Activated T-helper 1 cell treated with anti-CD3 and anti-CD28 coated beads, Interleukin-12 subunit alpha, Interleukin-12 subunit beta, Interleukin-2, Interleukin-4 antibody, amounts not matched to agents 30 ng/mL and 10 ng/mL and 1 ng/mL, durations not matched to agents 14 hours and 24 hours and 36 hours (primary cell): ENCODE measurements around the gene ITPK1. TPM values are rescaled to one million over a fixed set of nuclear protein-coding genes. Genes with fewer than 3 reads are reported as not detected.

Source experiments
- DNase-seq: peaks from one replicate; pipeline ENCODE4 v3.0.0; 2021; ENCODE audit warnings: low spot score
- H3K27ac Mint-ChIP-seq: one replicate; pipeline ENCODE4 v1.8.0; 2021; ENCODE audit warnings: mild to moderate bottlenecking, mixed read lengths
- H3K27me3 Mint-ChIP-seq: one replicate; pipeline ENCODE4 v1.8.0; 2022; ENCODE audit warnings: mild to moderate bottlenecking, moderate library complexity, mixed read lengths; ENCODE audit not compliant: insufficient read depth
- H3K36me3 Mint-ChIP-seq: one replicate; pipeline ENCODE4 v1.8.0; 2021; ENCODE audit warnings: low read depth, mixed read lengths
- H3K4me1 Mint-ChIP-seq: one replicate; pipeline ENCODE4 v1.8.0; 2021; ENCODE audit warnings: low read depth, mixed read lengths
- H3K4me3 Mint-ChIP-seq: one replicate; pipeline ENCODE4 v1.8.0; 2021; ENCODE audit warnings: mild to moderate bottlenecking, moderate library complexity, mixed read lengths
- H3K9me3 Mint-ChIP-seq: one replicate; pipeline ENCODE4 v1.8.0; 2021; ENCODE audit warnings: mixed read lengths
- intact Hi-C: fragments of 100-400 bp; cut with micrococcal nuclease; formaldehyde crosslinking; loops from one replicate; pipeline ENCODE4 v1.15.1; 2024
- total RNA-seq: library from RNA; stranded (reverse); gene quantifications from 2 replicates; pipeline ENCODE4 v1.2.3, GENCODE V29; 2022

ITPK1 gene
- total RNA-seq, 1 donor from 2014 or later = 71.0 TPM

DNA sequence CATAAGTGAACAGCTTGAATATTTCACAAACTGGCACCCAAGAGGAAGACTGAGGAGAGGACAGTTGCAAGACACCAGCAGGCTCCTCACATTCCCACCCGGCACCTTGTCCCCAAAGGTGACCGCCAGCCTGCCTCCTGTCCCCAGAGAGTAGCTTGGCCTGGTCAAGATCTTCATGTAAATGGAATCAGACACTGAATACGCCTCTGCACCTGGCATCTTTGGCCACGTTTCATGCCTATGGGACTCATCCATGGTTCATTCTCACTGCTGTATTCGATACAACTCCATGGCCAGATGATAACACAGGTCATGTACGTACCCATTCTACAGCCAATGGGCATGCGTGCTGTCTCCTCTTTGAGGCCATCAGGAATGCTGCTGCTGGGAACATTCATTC is 60.8 kb downstream of the ITPK1 start:
- H3K9me3 Mint-ChIP-seq = no peaks in the 10 kb centered on the region

GRCh38 chr14:93054006-93054405 is 61.7 kb downstream of the ITPK1 start:
- DNase-seq = no peak
- no peak overlapping the region for H3K4me3 Mint-ChIP-seq
- intact Hi-C loops = no loop called here
- peaks cover 8% of the 10 kb centered on the region for H3K36me3 Mint-ChIP-seq
- no peak overlapping the region for H3K27ac Mint-ChIP-seq
- no peaks in the 10 kb centered on the region for H3K9me3 Mint-ChIP-seq
- H3K4me1 Mint-ChIP-seq = peaks cover 4% of the 10 kb centered on the region
- no peaks in the 10 kb centered on the region for H3K27me3 Mint-ChIP-seq

More for the DNA sequence above, 60.8 kb downstream of the ITPK1 start:
- DNase-seq = no peak
- Mint-ChIP-seq H3K4me3 (no peak overlapping the region), H3K27ac (no peak overlapping the region), H3K27me3 (no peaks in the 10 kb centered on the region), H3K36me3 (peaks cover 3% of the 10 kb centered on the region), H3K4me1 (peaks cover 4% of the 10 kb centered on the region)
- intact Hi-C loops = no loop called here

DNA sequence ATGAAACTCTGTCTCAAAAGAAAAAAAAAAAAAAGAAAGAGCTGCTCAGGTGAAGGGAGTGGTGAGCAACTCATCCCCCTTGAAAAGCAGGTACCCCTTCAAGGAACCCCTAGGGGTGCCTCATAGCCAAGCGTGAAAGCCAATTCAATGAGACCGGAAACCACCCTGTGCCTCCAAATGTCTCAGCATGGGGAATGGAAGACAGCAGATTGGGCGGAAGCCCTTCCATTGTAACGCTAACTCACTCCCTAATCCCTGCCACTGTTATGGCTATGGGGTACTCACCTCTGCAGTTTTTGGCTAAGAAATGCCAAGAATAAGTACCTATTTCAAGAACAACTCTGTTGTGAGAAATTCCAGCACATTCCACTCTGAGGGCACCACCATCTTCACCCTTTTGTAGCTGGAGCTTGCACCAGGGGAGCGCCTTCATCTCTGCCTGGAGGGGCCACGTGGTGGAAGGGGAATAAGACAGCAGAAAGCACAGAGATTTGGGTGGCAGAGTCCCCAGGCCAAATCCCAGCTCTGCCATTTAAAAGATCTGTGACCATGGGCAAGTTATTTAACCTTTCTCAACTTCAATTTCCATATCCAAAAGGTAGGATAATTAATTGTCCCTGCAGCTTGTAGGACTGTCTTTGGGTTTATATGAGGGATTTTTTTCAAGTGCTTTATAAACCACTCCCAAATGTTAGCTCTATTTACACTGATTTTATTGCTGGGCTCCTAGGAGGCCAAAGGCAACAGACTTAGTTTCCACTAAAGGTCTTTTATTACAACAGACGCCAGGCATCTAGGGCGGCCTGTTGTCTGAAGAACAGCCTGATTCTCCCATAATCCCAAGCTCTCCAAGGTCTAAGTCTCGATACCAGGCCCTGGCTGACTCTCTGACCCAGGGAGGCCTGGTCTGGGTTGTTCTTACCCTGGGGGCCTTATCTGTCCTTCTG is 63.9 kb downstream of the ITPK1 start:
- H3K4me1 Mint-ChIP-seq = no peaks in the 10 kb centered on the region
- H3K9me3 Mint-ChIP-seq = no peaks in the 10 kb centered on the region
- no peak overlapping the region for H3K4me3 Mint-ChIP-seq
- intact Hi-C loops = no loop called here
- H3K36me3 Mint-ChIP-seq = peaks cover 8% of the 10 kb centered on the region
- DNase-seq = no peak
- no peak overlapping the region for H3K27ac Mint-ChIP-seq
- no peaks in the 10 kb centered on the region for H3K27me3 Mint-ChIP-seq

DNA sequence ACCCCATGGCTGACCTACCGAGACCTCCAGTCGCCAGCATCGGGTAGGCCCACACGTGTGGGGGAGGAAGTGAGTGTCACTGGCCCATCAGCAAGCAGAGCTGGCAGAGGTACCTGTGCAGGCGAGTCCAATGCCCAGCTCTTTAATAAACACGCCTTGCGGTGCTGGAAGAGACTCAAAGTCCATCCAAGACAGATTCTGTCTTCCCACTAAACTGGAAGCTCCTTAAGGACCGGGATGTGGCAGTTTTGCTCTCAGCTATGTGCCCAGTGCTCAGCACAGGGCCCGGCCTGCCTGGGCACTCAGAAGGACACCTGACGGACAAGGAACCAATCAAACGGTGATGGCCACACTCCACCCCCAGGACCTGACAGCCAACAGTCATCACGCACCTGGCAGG is 65.0 kb downstream of the ITPK1 start:
- no peaks in the 10 kb centered on the region for H3K4me1 Mint-ChIP-seq
- peaks cover 5% of the 10 kb centered on the region for H3K36me3 Mint-ChIP-seq
- intact Hi-C loops = no loop called here
- H3K27ac Mint-ChIP-seq = no peak overlapping the region
- no peak overlapping the region for H3K4me3 Mint-ChIP-seq
- no peak for DNase-seq
- no peaks in the 10 kb centered on the region for H3K9me3 Mint-ChIP-seq
- H3K27me3 Mint-ChIP-seq = peaks cover under 1% of the 10 kb centered on the region

- H3K27me3 Mint-ChIP-seq = peaks cover 2% of the 10 kb centered on the region
- no peak for DNase-seq
- H3K36me3 Mint-ChIP-seq = peaks cover 4% of the 10 kb centered on the region
- no peak overlapping the region for H3K4me3 Mint-ChIP-seq
- intact Hi-C loops = no loop called here
- no peak overlapping the region for H3K27ac Mint-ChIP-seq
- H3K9me3 Mint-ChIP-seq = no peaks in the 10 kb centered on the region
- H3K4me1 Mint-ChIP-seq = no peaks in the 10 kb centered on the region
These were observed 65.8 kb downstream of the ITPK1 start for GRCh38 chr14:93049867-93050331.

DNA sequence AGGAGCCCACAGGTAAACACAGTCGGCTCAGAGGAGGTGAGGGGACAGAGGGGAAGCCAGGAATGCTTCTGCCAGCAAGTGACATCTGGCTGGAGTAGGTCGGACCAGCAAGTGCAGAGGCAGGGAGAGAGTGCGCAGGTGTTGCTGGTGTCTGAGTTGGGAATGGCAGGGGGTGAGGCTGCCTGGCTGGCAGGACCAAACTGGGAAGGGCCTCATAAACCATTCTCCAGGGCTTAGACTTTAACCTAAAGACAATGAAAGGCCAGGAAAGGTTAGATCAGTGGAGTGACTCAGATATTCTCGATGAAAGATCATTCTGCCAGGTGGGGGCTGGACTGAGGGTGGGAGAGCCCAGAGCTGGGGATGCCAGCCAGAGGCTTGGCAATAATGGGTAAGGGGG is 66.4 kb downstream of the ITPK1 start:
- Mint-ChIP-seq H3K4me1 (peaks cover 3% of the 10 kb centered on the region), H3K27ac (peak overlapping the region; percentile 40), H3K4me3 (no peak overlapping the region)

DNA sequence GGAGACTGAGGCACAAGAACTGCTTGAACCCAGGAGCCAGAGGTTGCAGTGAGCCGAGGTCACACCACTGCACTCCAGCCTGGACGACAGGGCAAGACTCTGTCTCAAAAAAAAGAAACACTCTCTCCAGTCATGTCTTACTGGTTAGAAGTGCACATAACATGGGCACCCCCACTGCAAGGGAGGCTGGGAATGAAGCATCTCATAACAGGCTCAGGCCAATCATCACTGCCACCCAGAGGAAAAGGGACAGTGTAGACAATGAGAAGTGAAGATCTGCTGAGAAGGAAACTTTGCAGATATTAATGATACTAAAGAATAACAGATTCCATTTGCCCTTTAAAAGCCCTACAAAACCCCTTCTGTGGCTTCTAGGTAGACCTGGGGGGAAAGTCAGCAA is 66.9 kb downstream of the ITPK1 start:
- DNase-seq = no peak
- intact Hi-C loops = no loop called here
- Mint-ChIP-seq H3K9me3 (no peaks in the 10 kb centered on the region), H3K4me1 (peaks cover 8% of the 10 kb centered on the region), H3K27ac (no peak overlapping the region), H3K36me3 (peaks cover 4% of the 10 kb centered on the region), H3K4me3 (no peak overlapping the region), H3K27me3 (peaks cover 2% of the 10 kb centered on the region)

More for the DNA sequence above, 66.4 kb downstream of the ITPK1 start:
- DNase-seq = no peak
- H3K27me3 Mint-ChIP-seq = peaks cover 2% of the 10 kb centered on the region
- H3K36me3 Mint-ChIP-seq = peaks cover 4% of the 10 kb centered on the region
- intact Hi-C loops = no loop called here
- H3K9me3 Mint-ChIP-seq = no peaks in the 10 kb centered on the region

GRCh38 chr14:93047661-93048060 is 68.1 kb downstream of the ITPK1 start:
- H3K4me3 Mint-ChIP-seq = no peak overlapping the region
- no peak overlapping the region for H3K27ac Mint-ChIP-seq
- H3K4me1 Mint-ChIP-seq = peaks cover 19% of the 10 kb centered on the region
- intact Hi-C loops = no loop called here
- no peak for DNase-seq
- peaks cover 4% of the 10 kb centered on the region for H3K36me3 Mint-ChIP-seq
- no peaks in the 10 kb centered on the region for H3K9me3 Mint-ChIP-seq
- peaks cover 2% of the 10 kb centered on the region for H3K27me3 Mint-ChIP-seq

GRCh38 chr14:93047157-93047556 is 68.6 kb downstream of the ITPK1 start:
- Mint-ChIP-seq H3K9me3 (no peaks in the 10 kb centered on the region), H3K27ac (no peak overlapping the region), H3K4me3 (no peak overlapping the region), H3K27me3 (peaks cover 2% of the 10 kb centered on the region), H3K4me1 (peaks cover 23% of the 10 kb centered on the region), H3K36me3 (peaks cover 4% of the 10 kb centered on the region)
- no peak for DNase-seq
- intact Hi-C loops = no loop called here

GRCh38 chr14:93046705-93047050 is 69.0 kb downstream of the ITPK1 start:
- Mint-ChIP-seq H3K27ac (no peak overlapping the region), H3K4me1 (peaks cover 24% of the 10 kb centered on the region), H3K27me3 (peaks cover 2% of the 10 kb centered on the region)

GRCh38 chr14:93045965-93046704 is 69.6 kb downstream of the ITPK1 start:
- no peaks in the 10 kb centered on the region for H3K9me3 Mint-ChIP-seq
- peaks cover 2% of the 10 kb centered on the region for H3K27me3 Mint-ChIP-seq
- peaks cover 24% of the 10 kb centered on the region for H3K4me1 Mint-ChIP-seq
- H3K4me3 Mint-ChIP-seq = no peak overlapping the region
- intact Hi-C loops = no loop called here
- DNase-seq = no peak
- peaks cover 4% of the 10 kb centered on the region for H3K36me3 Mint-ChIP-seq
- no peak overlapping the region for H3K27ac Mint-ChIP-seq

More at GRCh38 chr14:93046705-93047050, 69.0 kb downstream of the ITPK1 start:
- intact Hi-C loops = no loop called here
- peaks cover 4% of the 10 kb centered on the region for H3K36me3 Mint-ChIP-seq
- DNase-seq = no peak
- no peaks in the 10 kb centered on the region for H3K9me3 Mint-ChIP-seq
- H3K4me3 Mint-ChIP-seq = no peak overlapping the region

DNA sequence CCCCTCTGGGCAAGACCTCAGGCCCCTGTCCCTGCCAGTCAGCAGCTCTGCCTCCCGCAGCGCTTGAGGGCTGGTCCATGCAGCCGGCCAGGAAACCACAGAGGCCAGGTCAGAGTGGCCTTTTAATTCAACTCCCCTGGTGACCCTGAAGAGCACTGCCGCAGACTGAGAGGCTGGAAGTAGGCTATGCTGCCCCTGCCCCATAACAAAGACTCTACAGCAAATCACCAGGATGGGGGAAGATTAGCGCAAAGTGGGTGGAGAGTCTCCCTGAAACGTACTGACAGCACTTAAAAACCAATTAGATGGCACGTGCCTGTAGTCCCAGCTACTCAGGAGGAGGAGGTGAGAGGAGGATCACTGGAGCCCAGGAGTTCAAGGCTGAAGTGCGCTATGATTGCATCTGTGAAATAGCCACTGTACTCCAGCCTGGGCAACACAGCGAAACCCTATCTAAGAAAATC is 70.5 kb downstream of the ITPK1 start:
- Mint-ChIP-seq H3K4me1 (peaks cover 24% of the 10 kb centered on the region), H3K27me3 (peaks cover 2% of the 10 kb centered on the region), H3K4me3 (no peak overlapping the region), H3K27ac (no peak overlapping the region), H3K9me3 (no peaks in the 10 kb centered on the region), H3K36me3 (peaks cover 4% of the 10 kb centered on the region)
- intact Hi-C loops = no loop called here
- DNase-seq = no peak

DNA sequence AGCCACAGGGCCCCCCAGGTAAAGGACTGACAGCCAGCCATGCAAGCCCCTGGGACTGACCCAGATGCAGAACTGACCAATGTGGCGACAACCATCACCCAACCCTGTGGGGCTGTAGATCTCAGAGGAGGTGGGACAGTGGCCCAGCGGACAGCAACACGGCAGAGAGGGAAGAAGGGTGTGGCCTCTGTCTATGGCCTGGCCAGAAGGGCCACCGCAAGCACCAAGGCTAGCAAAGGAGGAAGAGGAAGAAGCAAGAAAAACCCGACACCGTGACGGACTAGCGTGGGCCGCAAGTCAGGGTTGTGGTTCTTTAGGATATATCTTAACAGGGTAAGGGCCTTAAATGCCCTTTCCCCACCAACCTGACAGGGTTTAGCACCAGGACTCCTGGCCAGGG is 71.2 kb downstream of the ITPK1 start:
- Mint-ChIP-seq H3K36me3 (peaks cover 4% of the 10 kb centered on the region), H3K27ac (no peak overlapping the region), H3K4me1 (peaks cover 24% of the 10 kb centered on the region), H3K4me3 (no peak overlapping the region), H3K9me3 (no peaks in the 10 kb centered on the region), H3K27me3 (peaks cover 2% of the 10 kb centered on the region)
- no peak for DNase-seq
- intact Hi-C loops = no loop called here
